Motor neuron (in vitro differentiated cells): ENCODE measurements around the gene PCSK6. TPM values are rescaled to one million over a fixed set of nuclear protein-coding genes. Genes with fewer than 3 reads are reported as not detected.

Experiments used
- ATAC-seq, 8 experiments: fragments of 200-7000 bp; cut with Tn5 transposase; replicated peaks in 6 of 8; 2 replicates each; pipeline ENCODE4 v1.8.0; 2021; ENCODE audit warnings: mild to moderate bottlenecking in 8 of 8, moderate library complexity in 8 of 8
- H3K27ac ChIP-seq, 2 donors: fragments of 250-450 bp; sonication (Bioruptor Pico); 2 replicates each; pipeline ENCODE4 v1.9.0; 2021; ENCODE audit warnings: antibody characterized with exemption in 2 of 2, mild to moderate bottlenecking in 2 of 2, moderate library complexity in 1 of 2
- H3K4me1 ChIP-seq, 2 donors: fragments of 250-450 bp; sonication (Bioruptor Pico); replicated peaks in 1 of 2; 2 replicates each; pipeline ENCODE4 v1.6.1; 2021; ENCODE audit warnings: antibody characterized with exemption in 2 of 2, mild to moderate bottlenecking in 2 of 2, moderate library complexity in 1 of 2
- H3K4me3 ChIP-seq, 5 donors: fragments of 250-450 bp; sonication (Bioruptor Pico); 2 replicates each; pipeline ENCODE4 v1.9.0; 2021; ENCODE audit warnings: antibody characterized with exemption in 5 of 5, mild to moderate bottlenecking in 5 of 5, moderate library complexity in 4 of 5
- WGBS, 10 experiments: fragments of 450-650 bp; shearing (Covaris generic); methylation state at CpG; one replicate each; pipeline ENCODE4 v1.0.0; 2022; 5-methylcytosine and 5-hydroxymethylcytosine counted together
- in situ Hi-C, 9 experiments: fragments of 400-800 bp; cut with MboI; loops; one replicate each; pipeline ENCODE4 v1.15.0; 2021; ENCODE audit warnings: low sequenced_read_pairs in 9 of 9, low pct_unique_long_range_greater_than_20kb in 2 of 9; ENCODE audit not compliant: unreplicated experiment in 9 of 9
- total RNA-seq, 8 experiments: library from RNA; unstranded; fragments of 300-600 nt; gene quantifications; 2 replicates each; pipeline versions ENCODE4 v1.2.3 to v1.2.4, GENCODE V29; 2022

PCSK6 gene
- total RNA-seq, 8 experiments from 2014 or later: 1.5 to 9.9 (median 3.7) TPM

- ATAC-seq: no peak
- in situ Hi-C loops: no loop called here
- H3K4me3 ChIP-seq: no peak overlapping the region
- H3K27ac ChIP-seq: no peak overlapping the region
- 13 to 89% (median 69%) methylated on average over 1 to 10 of the region's 21 CpGs; no CpG with 5 or more reads in 3 of the 10 experiments for WGBS, 10 experiments
- no peaks in the 10 kb centered on the region for H3K4me1 ChIP-seq
Measured at GRCh38 chr15:101438482-101439284, 50.8 kb downstream of the PCSK6 start.

GRCh38 chr15:101437618-101438481 is 51.7 kb downstream of the PCSK6 start:
- Histone ChIP-seq H3K4me1 (no peaks in the 10 kb centered on the region), H3K4me3 (no peak overlapping the region), H3K27ac (no peak overlapping the region)
- WGBS, 10 experiments: 70 to 100% (median 90%) methylated on average over 1 to 15 of the region's 19 CpGs; no CpG with 5 or more reads in 1 of the 10 experiments
- no peak for ATAC-seq
- in situ Hi-C loops: no loop called here

GRCh38 chr15:101437209-101437608 is 52.3 kb downstream of the PCSK6 start:
- ATAC-seq: peak in 4 of 8 experiments; percentile 21 to 53 (median 37)
- Histone ChIP-seq H3K27ac (no peak overlapping the region), H3K4me3 (no peak overlapping the region), H3K4me1 (no peaks in the 10 kb centered on the region)
- in situ Hi-C loops: no loop called here
- 40 to 90% (median 71%) methylated on average over 1 to 4 of the region's 12 CpGs; no CpG with 5 or more reads in 6 of the 10 experiments for WGBS, 10 experiments

GRCh38 chr15:101436526-101436925 is 53.0 kb downstream of the PCSK6 start:
- in situ Hi-C loops: no loop called here
- no peak overlapping the region for H3K27ac ChIP-seq
- no peak for ATAC-seq

GRCh38 chr15:101435761-101436160 is 53.7 kb downstream of the PCSK6 start:
- ATAC-seq: no peak
- Histone ChIP-seq H3K4me3 (no peak overlapping the region), H3K4me1 (no peaks in the 10 kb centered on the region), H3K27ac (no peak overlapping the region)
- in situ Hi-C loops: no loop called here
- 33 to 80% (median 64%) methylated on average over 1 to 6 of the region's 7 CpGs; no CpG with 5 or more reads in 3 of the 10 experiments for WGBS, 10 experiments

More at GRCh38 chr15:101436526-101436925, 53.0 kb downstream of the PCSK6 start:
- WGBS, 10 experiments: 25 to 100% (median 90%) methylated on average over 1 to 4 of the region's 9 CpGs
- no peaks in the 10 kb centered on the region for H3K4me1 ChIP-seq
- no peak overlapping the region for H3K4me3 ChIP-seq

- ATAC-seq: no peak
- Histone ChIP-seq H3K4me1 (no peaks in the 10 kb centered on the region), H3K27ac (no peak overlapping the region), H3K4me3 (no peak overlapping the region)
- in situ Hi-C loops: no loop called here
- WGBS, 10 experiments: 40 to 100% (median 80%) methylated on average over 1 to 7 of the region's 21 CpGs; no CpG with 5 or more reads in 3 of the 10 experiments
Measured at GRCh38 chr15:101434032-101434920, 55.2 kb downstream of the PCSK6 start.

- in situ Hi-C loops: no loop called here
- WGBS, 10 experiments: 20 to 100% (median 100%) methylated on average over 1 to 6 of the region's 7 CpGs; no CpG with 5 or more reads in 5 of the 10 experiments
- ATAC-seq: no peak
- no peak overlapping the region for H3K27ac ChIP-seq
- H3K4me1 ChIP-seq: no peaks in the 10 kb centered on the region
- H3K4me3 ChIP-seq: no peak overlapping the region
Measured at GRCh38 chr15:101433396-101433795, 56.1 kb downstream of the PCSK6 start.

- Histone ChIP-seq H3K27ac (no peak overlapping the region), H3K4me1 (no peaks in the 10 kb centered on the region), H3K4me3 (no peak overlapping the region)
- in situ Hi-C loops: no loop called here
- WGBS, 10 experiments: 10 to 100% (median 80%) methylated on average over 1 to 3 of the region's 3 CpGs; no CpG with 5 or more reads in 3 of the 10 experiments
- peak in 1 of 8 experiments; percentile 40 for ATAC-seq
Measured at GRCh38 chr15:101432982-101433381, 56.5 kb downstream of the PCSK6 start.

GRCh38 chr15:101431748-101432147 is 57.8 kb downstream of the PCSK6 start:
- 60 to 100% (median 89%) methylated on average over 1 to 5 of the region's 6 CpGs; no CpG with 5 or more reads in 2 of the 10 experiments for WGBS, 10 experiments

GRCh38 chr15:101431301-101431700 is 58.2 kb downstream of the PCSK6 start:
- no peak for ATAC-seq
- H3K4me3 ChIP-seq: no peak overlapping the region
- in situ Hi-C loops: no loop called here
- 36 to 90% (median 58%) methylated on average over 2 to 10 of the region's 15 CpGs; no CpG with 5 or more reads in 2 of the 10 experiments for WGBS, 10 experiments
- H3K27ac ChIP-seq: no peak overlapping the region
- no peaks in the 10 kb centered on the region for H3K4me1 ChIP-seq

More at GRCh38 chr15:101431748-101432147, 57.8 kb downstream of the PCSK6 start:
- no peak for ATAC-seq
- H3K27ac ChIP-seq: no peak overlapping the region
- in situ Hi-C loops: no loop called here
- H3K4me1 ChIP-seq: no peaks in the 10 kb centered on the region
- no peak overlapping the region for H3K4me3 ChIP-seq

- in situ Hi-C loops: no loop called here
- Histone ChIP-seq H3K4me1 (no peaks in the 10 kb centered on the region), H3K4me3 (no peak overlapping the region), H3K27ac (no peak overlapping the region)
- no peak for ATAC-seq
- 86 to 94% (median 87%) methylated on average over 3 to 17 of the region's 18 CpGs; no CpG with 5 or more reads in 5 of the 10 experiments for WGBS, 10 experiments
Measured at GRCh38 chr15:101429646-101430045, 59.9 kb downstream of the PCSK6 start.

GRCh38 chr15:101429191-101429590 is 60.3 kb downstream of the PCSK6 start:
- Histone ChIP-seq H3K4me3 (no peak overlapping the region), H3K27ac (no peak overlapping the region), H3K4me1 (no peaks in the 10 kb centered on the region)
- ATAC-seq: no peak
- in situ Hi-C loops: no loop called here
- WGBS, 10 experiments: 0 to 100% (median 57%) methylated on average over 1 to 4 of the region's 8 CpGs; no CpG with 5 or more reads in 3 of the 10 experiments
